GM12878 (cell line): ENCODE results near the gene RAD9A. TPM values are rescaled to one million over a fixed set of nuclear protein-coding genes. Genes with fewer than 3 reads are reported as not detected.

Source experiments
- BACH1 ChIP-seq: fragments of 450-650 bp; IDR thresholded peaks from 2 replicates; pipeline ENCODE4 v1.6.1; 2017; ENCODE audit warnings: mild to moderate bottlenecking, borderline replicate concordance
- CBFB ChIP-seq: IDR thresholded peaks from 2 replicates; pipeline ENCODE4 v1.6.1; 2016; ENCODE audit warnings: antibody characterized with exemption, low read depth
- EED ChIP-seq: sonication (generic); IDR thresholded peaks from 2 replicates; pipeline ENCODE4 v1.6.1; 2016; ENCODE audit warnings: antibody characterized with exemption, low read depth
- LARP7 ChIP-seq: fragments of 450-650 bp; IDR thresholded peaks from 2 replicates; pipeline ENCODE4 v1.6.1; 2017; ENCODE audit warnings: mild to moderate bottlenecking
- MAX ChIP-seq: IDR thresholded peaks from 2 replicates; pipeline ENCODE4 v1.6.1; 2012; ENCODE audit warnings: low read depth, low read length, improper control_type of control experiment
- MEF2A ChIP-seq: IDR thresholded peaks from 2 replicates; pipeline ENCODE4 v1.6.1; 2011; ENCODE audit warnings: low read depth, mild to moderate bottlenecking, low read length, moderate library complexity; ENCODE audit not compliant: insufficient read depth
- MTA2 ChIP-seq: fragments of 450-650 bp; IDR thresholded peaks from 2 replicates; pipeline ENCODE4 v1.6.1; 2016; ENCODE audit warnings: low read depth, mild to moderate bottlenecking, moderate library complexity
- NRF1 ChIP-seq: conservative IDR thresholded peaks from 2 replicates; pipeline ENCODE4 v1.6.1; 2011; ENCODE audit warnings: mild to moderate bottlenecking, low read depth, low read length, improper control_type of control experiment
- PAX5 ChIP-seq: IDR thresholded peaks from 2 replicates; pipeline ENCODE4 v1.6.1; 2011; ENCODE audit warnings: low read depth, low read length, borderline replicate concordance
- PKNOX1 ChIP-seq: fragments of 450-650 bp; IDR thresholded peaks from 2 replicates; pipeline ENCODE4 v1.6.1; 2016; ENCODE audit warnings: mild to moderate bottlenecking
- POLR2A ChIP-seq: IDR thresholded peaks from 2 replicates; pipeline ENCODE4 v1.6.1; 2011; ENCODE audit warnings: low read depth, mild to moderate bottlenecking, low read length
- POLR2AphosphoS5 ChIP-seq: IDR thresholded peaks from 2 replicates; pipeline ENCODE4 v1.6.1; 2011; ENCODE audit warnings: mild to moderate bottlenecking, low read length, inconsistent platforms
- USF1 ChIP-seq: IDR thresholded peaks from 2 replicates; pipeline ENCODE4 v1.6.1; 2011; ENCODE audit warnings: borderline replicate concordance, low read depth, mild to moderate bottlenecking, moderate library complexity, mixed read lengths, low read length; ENCODE audit not compliant: insufficient read depth; ENCODE audit errors: extremely low read length
- ZBED1 ChIP-seq: IDR thresholded peaks from 2 replicates; pipeline ENCODE4 v1.6.1; 2016; ENCODE audit warnings: borderline replicate concordance
- ZBTB33 ChIP-seq: fragments of 450-650 bp; IDR thresholded peaks from 2 replicates; pipeline ENCODE4 v1.6.1; 2017; ENCODE audit warnings: mild to moderate bottlenecking
- ZSCAN29 ChIP-seq: fragments of 450-650 bp; IDR thresholded peaks from 2 replicates; pipeline ENCODE4 v1.6.1; 2017; ENCODE audit warnings: mild to moderate bottlenecking, moderate library complexity
- polyA plus RNA-seq, 11 experiments: library from polyadenylated mRNA; depleted of rRNA in 4 of 11; unstranded in 6 of 11; stranded (reverse) in 5 of 11; fragments of >200 nt; fragmentation: Nextera tagmentation in 4 of 11; fragmentation: Illumina TruSeq in 1 of 11; extraction: Ambion mirVana in 4 of 11; extraction: Trizol in 1 of 11; gene quantifications; 1 replicate in 1 of 11; 2 replicates in 10 of 11; pipeline versions ENCODE4 v1.2.1 to v1.2.3, GENCODE V29; 2011 to 2016; ENCODE audit warnings: inconsistent platforms in 2 of 11, missing spikeins in 2 of 11, low read depth in 1 of 11
- total RNA-seq, 4 experiments: library from RNA; depleted of rRNA in 3 of 4; stranded (reverse); fragments of >200 nt in 3 of 4; fragmentation: Illumina TruSeq in 1 of 4; extraction: Trizol in 1 of 4; gene quantifications; 2 replicates each; pipeline versions ENCODE4 v1.2.1 to v1.2.3, GENCODE V29; 2013 to 2021
- TF ChIP-seq, protein P1 (sequence below): fragments of 450-650 bp; IDR thresholded peaks from 2 replicates; pipeline ENCODE4 v1.6.1; 2018; ENCODE audit warnings: borderline replicate concordance, mild to moderate bottlenecking; ENCODE audit not compliant: partially characterized antibody
- TF ChIP-seq, protein P2 (sequence below): fragments of 450-650 bp; IDR thresholded peaks from 2 replicates; pipeline ENCODE4 v1.6.1; 2017; ENCODE audit warnings: mild to moderate bottlenecking, moderate library complexity

The RAD9A gene
- total and polyA plus RNA-seq, 10 of the 15 experiments (the other 5 are each of a cell fraction or from before 2014, with no cell fraction given), result 1.1 to 36.2 (median 19.8) TPM

DNA sequence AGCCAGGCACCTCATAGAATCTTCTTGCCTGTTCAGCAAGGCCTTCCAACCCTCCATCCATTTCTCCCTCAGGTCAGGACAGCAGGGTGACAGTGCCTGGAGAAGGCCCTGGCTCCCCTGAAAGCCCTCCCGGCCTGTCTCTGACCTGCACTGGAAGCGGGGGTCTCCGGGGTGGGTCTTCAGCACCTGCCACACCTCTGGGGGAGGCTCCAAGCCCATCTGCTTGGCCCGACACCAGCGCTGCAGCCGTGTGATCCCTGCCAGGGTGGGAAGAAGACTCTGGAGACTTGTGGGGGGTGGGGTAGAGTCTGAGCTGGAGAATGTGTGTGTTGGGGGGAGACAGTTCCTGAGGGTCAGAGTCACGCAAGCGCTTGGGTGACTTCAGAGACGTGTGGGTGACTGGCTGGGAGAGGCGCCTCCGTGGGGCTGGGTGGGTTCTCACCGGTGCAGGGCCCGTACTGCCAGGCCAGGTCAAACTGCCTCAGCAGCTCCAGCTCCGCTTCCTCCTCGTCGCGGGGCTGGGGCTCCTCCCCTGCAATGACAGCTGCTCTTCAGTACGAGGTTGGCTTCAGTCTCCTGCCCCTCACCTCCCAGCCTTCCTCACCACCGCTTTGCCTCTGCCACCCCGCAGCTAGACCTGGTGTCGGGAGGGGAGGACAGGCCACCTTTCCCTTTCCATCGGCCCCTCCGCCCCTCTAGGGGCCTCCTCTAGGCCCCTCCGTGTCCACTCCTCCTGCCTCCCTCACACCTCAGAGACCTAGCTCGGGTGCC lies 39.1 kb upstream of the RAD9A start (continued):
- TF ChIP-seq PKNOX1 (peak; percentile 51), NRF1 (no peak), ZBTB33 (no peak), EED (peak; percentile 7; the same call in 1 of the 2 replicates), POLR2AphosphoS5 (peak; percentile 82), LARP7 (0 out of 2 replicates have a peak, but pooled peaks have one; percentile 84), ZSCAN29 (no peak), PAX5 (peak; percentile 6; the same call in 1 of the 2 replicates), ZBED1 (0 out of 2 replicates have a peak, but pooled peaks have one; percentile 26), POLR2A (peak; percentile 87), BACH1 (peak; percentile 14; the same call in 1 of the 2 replicates), MAX (no peak; the same call in 1 of the 2 replicates), USF1 (no peak), CBFB (no peak; the same call in 1 of the 2 replicates), MTA2 (peak; percentile 9; the same call in 1 of the 2 replicates), MEF2A (no peak)
- TF ChIP-seq, protein P1, sequence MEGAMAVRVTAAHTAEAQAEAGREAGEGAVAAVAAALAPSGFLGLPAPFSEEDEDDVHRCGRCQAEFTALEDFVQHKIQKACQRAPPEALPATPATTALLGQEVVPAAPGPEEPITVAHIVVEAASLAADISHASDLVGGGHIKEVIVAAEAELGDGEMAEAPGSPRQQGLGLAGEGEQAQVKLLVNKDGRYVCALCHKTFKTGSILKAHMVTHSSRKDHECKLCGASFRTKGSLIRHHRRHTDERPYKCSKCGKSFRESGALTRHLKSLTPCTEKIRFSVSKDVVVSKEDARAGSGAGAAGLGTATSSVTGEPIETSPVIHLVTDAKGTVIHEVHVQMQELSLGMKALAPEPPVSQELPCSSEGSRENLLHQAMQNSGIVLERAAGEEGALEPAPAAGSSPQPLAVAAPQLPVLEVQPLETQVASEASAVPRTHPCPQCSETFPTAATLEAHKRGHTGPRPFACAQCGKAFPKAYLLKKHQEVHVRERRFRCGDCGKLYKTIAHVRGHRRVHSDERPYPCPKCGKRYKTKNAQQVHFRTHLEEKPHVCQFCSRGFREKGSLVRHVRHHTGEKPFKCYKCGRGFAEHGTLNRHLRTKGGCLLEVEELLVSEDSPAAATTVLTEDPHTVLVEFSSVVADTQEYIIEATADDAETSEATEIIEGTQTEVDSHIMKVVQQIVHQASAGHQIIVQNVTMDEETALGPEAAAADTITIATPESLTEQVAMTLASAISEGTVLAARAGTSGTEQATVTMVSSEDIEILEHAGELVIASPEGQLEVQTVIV, result no peak
- TF ChIP-seq, protein P2, sequence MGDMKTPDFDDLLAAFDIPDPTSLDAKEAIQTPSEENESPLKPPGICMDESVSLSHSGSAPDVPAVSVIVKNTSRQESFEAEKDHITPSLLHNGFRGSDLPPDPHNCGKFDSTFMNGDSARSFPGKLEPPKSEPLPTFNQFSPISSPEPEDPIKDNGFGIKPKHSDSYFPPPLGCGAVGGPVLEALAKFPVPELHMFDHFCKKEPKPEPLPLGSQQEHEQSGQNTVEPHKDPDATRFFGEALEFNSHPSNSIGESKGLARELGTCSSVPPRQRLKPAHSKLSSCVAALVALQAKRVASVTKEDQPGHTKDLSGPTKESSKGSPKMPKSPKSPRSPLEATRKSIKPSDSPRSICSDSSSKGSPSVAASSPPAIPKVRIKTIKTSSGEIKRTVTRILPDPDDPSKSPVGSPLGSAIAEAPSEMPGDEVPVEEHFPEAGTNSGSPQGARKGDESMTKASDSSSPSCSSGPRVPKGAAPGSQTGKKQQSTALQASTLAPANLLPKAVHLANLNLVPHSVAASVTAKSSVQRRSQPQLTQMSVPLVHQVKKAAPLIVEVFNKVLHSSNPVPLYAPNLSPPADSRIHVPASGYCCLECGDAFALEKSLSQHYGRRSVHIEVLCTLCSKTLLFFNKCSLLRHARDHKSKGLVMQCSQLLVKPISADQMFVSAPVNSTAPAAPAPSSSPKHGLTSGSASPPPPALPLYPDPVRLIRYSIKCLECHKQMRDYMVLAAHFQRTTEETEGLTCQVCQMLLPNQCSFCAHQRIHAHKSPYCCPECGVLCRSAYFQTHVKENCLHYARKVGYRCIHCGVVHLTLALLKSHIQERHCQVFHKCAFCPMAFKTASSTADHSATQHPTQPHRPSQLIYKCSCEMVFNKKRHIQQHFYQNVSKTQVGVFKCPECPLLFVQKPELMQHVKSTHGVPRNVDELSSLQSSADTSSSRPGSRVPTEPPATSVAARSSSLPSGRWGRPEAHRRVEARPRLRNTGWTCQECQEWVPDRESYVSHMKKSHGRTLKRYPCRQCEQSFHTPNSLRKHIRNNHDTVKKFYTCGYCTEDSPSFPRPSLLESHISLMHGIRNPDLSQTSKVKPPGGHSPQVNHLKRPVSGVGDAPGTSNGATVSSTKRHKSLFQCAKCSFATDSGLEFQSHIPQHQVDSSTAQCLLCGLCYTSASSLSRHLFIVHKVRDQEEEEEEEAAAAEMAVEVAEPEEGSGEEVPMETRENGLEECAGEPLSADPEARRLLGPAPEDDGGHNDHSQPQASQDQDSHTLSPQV, result no peak
